SK-N-SH (cell line): ENCODE results near the gene NCBP3. TPM values are rescaled to one million over a fixed set of nuclear protein-coding genes. Genes with fewer than 3 reads are reported as not detected.

ENCODE experiments used
- CTCF ChIA-PET: fragments of 300-600, 350-600 bp; formaldehyde crosslinking; extraction: SDS; loops from one replicate; lab custom pipeline; 2021; lab: Yijun Ruan, JAX
- POLR2A ChIA-PET: fragments of 350-600 bp; sonication (Branson Sonifier 250); formaldehyde crosslinking; extraction: SDS; loops from one replicate; lab custom pipeline; 2020; ENCODE audit warnings: antibody characterized with exemption, inconsistent platforms; lab: Yijun Ruan, JAX
- DNase-seq: peaks from one replicate; pipeline ENCODE4 v3.0.0; 2012
- H2AFZ ChIP-seq: fragments of 200-600 bp; sonication (generic); 2 replicates; pipeline ENCODE4 v1.8.1; 2016; ENCODE audit warnings: antibody characterized with exemption, mild to moderate bottlenecking, low read depth
- H3F3A ChIP-seq: fragments of 200-600 bp; sonication (generic); replicated peaks from 2 replicates; pipeline ENCODE3; 2016; ENCODE audit warnings: antibody characterized with exemption, mild to moderate bottlenecking; ENCODE audit not compliant: insufficient read depth
- H3K27ac ChIP-seq, 2 experiments: fragments of 200-500 bp in 1 of 2; fragments of 200-600 bp in 1 of 2; sonication (Bioruptor generic) in 1 of 2; sonication (generic), shearing (Covaris generic) in 1 of 2; 2 replicates each; pipeline versions ENCODE4 v1.5.1 to v1.6.1; 2014 to 2016; ENCODE audit warnings: low read depth in 2 of 2, inconsistent platforms in 1 of 2, low read length in 1 of 2, mild to moderate bottlenecking in 1 of 2, mixed read lengths in 1 of 2
- H3K27me3 ChIP-seq: fragments of 200-600 bp; sonication (generic), shearing (Covaris generic); 2 replicates; pipeline ENCODE4 v1.6.1; 2016; ENCODE audit warnings: mixed run types; ENCODE audit not compliant: insufficient read depth
- H3K36me3 ChIP-seq, 2 experiments: fragments of 200-500 bp in 1 of 2; fragments of 200-600 bp in 1 of 2; sonication (Bioruptor generic) in 1 of 2; sonication (generic) in 1 of 2; replicated peaks in 1 of 2; 2 replicates each; pipeline versions ENCODE3 to v1.5.1; 2014 to 2016; ENCODE audit warnings: low read length in 1 of 2, mild to moderate bottlenecking in 1 of 2; ENCODE audit not compliant: insufficient read depth in 2 of 2, control insufficient read depth in 1 of 2
- H3K4me1 ChIP-seq, 2 experiments: fragments of 200-500 bp in 1 of 2; fragments of 200-600 bp in 1 of 2; sonication (Bioruptor generic) in 1 of 2; sonication (generic), shearing (Covaris generic) in 1 of 2; 2 replicates each; pipeline versions ENCODE4 v1.5.1 to v1.6.1; 2014 to 2016; ENCODE audit warnings: low read depth in 1 of 2, low read length in 1 of 2, mixed run types in 1 of 2; ENCODE audit not compliant: insufficient read depth in 2 of 2, control insufficient read depth in 1 of 2
- H3K4me2 ChIP-seq: fragments of 200-600 bp; sonication (generic), shearing (Covaris generic); 2 replicates; pipeline ENCODE4 v1.6.1; 2017; ENCODE audit warnings: mixed run types
- H3K4me3 ChIP-seq, 2 experiments: fragments of 200-500 bp in 1 of 2; fragments of 200-600 bp in 1 of 2; sonication (Bioruptor generic) in 1 of 2; sonication (generic), shearing (Covaris generic) in 1 of 2; 2 replicates each; pipeline versions ENCODE4 v1.5.1 to v1.8.1; 2014 to 2016; ENCODE audit warnings: low read depth in 2 of 2, inconsistent platforms in 1 of 2, low read length in 1 of 2, mild to moderate bottlenecking in 1 of 2, mixed read lengths in 1 of 2, moderate library complexity in 1 of 2
- H3K79me2 ChIP-seq: fragments of 200-600 bp; sonication (generic); 2 replicates; pipeline ENCODE4 v1.8.1; 2017; ENCODE audit warnings: mild to moderate bottlenecking; ENCODE audit not compliant: insufficient read depth
- H3K9ac ChIP-seq: fragments of 200-600 bp; sonication (generic); 2 replicates; pipeline ENCODE4 v1.6.1; 2017; ENCODE audit warnings: mixed run types
- H3K9me2 ChIP-seq: fragments of 200-600 bp; sonication (generic); 2 replicates; pipeline ENCODE4 v1.6.1; 2017; ENCODE audit warnings: mixed run types
- H3K9me3 ChIP-seq: fragments of 200-600 bp; sonication (generic); 2 replicates; pipeline ENCODE4 v1.6.1; 2017; ENCODE audit warnings: mixed run types, mild to moderate bottlenecking, moderate library complexity
- H4K20me1 ChIP-seq: fragments of 200-600 bp; sonication (generic); 2 replicates; pipeline ENCODE4 v1.6.1; 2017; ENCODE audit warnings: mild to moderate bottlenecking, mixed run types; ENCODE audit not compliant: insufficient read depth
- CHD2 ChIP-seq: fragments of 150-350 bp; IDR thresholded peaks from 2 replicates; pipeline ENCODE4 v1.6.1; 2018; ENCODE audit warnings: low read length; ENCODE audit not compliant: partially characterized antibody
- ELF1 ChIP-seq: IDR thresholded peaks from 2 replicates; pipeline ENCODE4 v1.4.0; 2012
- EZH2phosphoT487 ChIP-seq: fragments of 200-600 bp; sonication (generic); IDR thresholded peaks from 2 replicates; pipeline ENCODE4 v1.6.1; 2017; ENCODE audit warnings: low read depth, mixed run types, mild to moderate bottlenecking, antibody characterized with exemption, moderate library complexity, borderline replicate concordance
- FOXM1 ChIP-seq: IDR thresholded peaks from 2 replicates; pipeline ENCODE4 v1.4.0; 2012; ENCODE audit warnings: low read depth, mild to moderate bottlenecking
- JUND ChIP-seq: IDR thresholded peaks from 2 replicates; pipeline ENCODE4 v1.4.0; 2012
- MEF2A ChIP-seq: IDR thresholded peaks from 2 replicates; pipeline ENCODE4 v1.4.0; 2012; ENCODE audit warnings: low read depth, borderline replicate concordance
- MXI1 ChIP-seq: IDR thresholded peaks from 2 replicates; pipeline ENCODE4 v1.6.1; 2012; ENCODE audit warnings: mild to moderate bottlenecking, low read depth, low read length, improper control_type of control experiment
- NFIC ChIP-seq: IDR thresholded peaks from 2 replicates; pipeline ENCODE4 v1.4.0; 2012; ENCODE audit warnings: borderline replicate concordance
- PBX3 ChIP-seq: IDR thresholded peaks from 2 replicates; pipeline ENCODE4; 2012
- RFX5 ChIP-seq: IDR thresholded peaks from 2 replicates; pipeline ENCODE4 v1.6.1; 2012; ENCODE audit warnings: mild to moderate bottlenecking, improper control_type of control experiment, low read length
- SMC3 ChIP-seq: IDR thresholded peaks from 2 replicates; pipeline ENCODE4 v1.6.1; 2012; ENCODE audit warnings: low read depth, low read length, improper control_type of control experiment
- USF1 ChIP-seq: IDR thresholded peaks from 2 replicates; pipeline ENCODE4 v1.4.0; 2012; ENCODE audit warnings: low read depth, borderline replicate concordance
- USF2 ChIP-seq: fragments of 150-350 bp; IDR thresholded peaks from 2 replicates; pipeline ENCODE4 v1.6.1; 2017; ENCODE audit warnings: antibody characterized with exemption, low read length, low read depth, borderline replicate concordance
- YY1 ChIP-seq: IDR thresholded peaks from 2 replicates; pipeline ENCODE4 v1.4.0; 2012; ENCODE audit warnings: low read depth, mild to moderate bottlenecking
- ZBTB33 ChIP-seq: IDR thresholded peaks from 2 replicates; pipeline ENCODE4 v1.4.0; 2012; ENCODE audit warnings: low read depth, borderline replicate concordance
- WGBS: methylation state at CpG from one replicate; pipeline ENCODE4 v1.1.6; 2017; ENCODE audit warnings: low lambda C conversion rate; 5-methylcytosine and 5-hydroxymethylcytosine counted together
- polyA plus RNA-seq, 3 experiments: library from polyadenylated mRNA; depleted of rRNA; stranded (reverse); fragments of >200 nt; gene quantifications; 2 replicates each; pipeline ENCODE4 v1.2.3, GENCODE V29; 2012

NCBP3 gene
- polyA plus RNA-seq, 1 of the 3 experiments (the other 2 are of a cell fraction) = 6.5 TPM

- 91% methylated on average over 6 of the region's 6 CpGs for WGBS
- H4K20me1 ChIP-seq = no peaks in the 10 kb centered on the region
- no peak overlapping the region for H3K9ac ChIP-seq
- peaks cover 50 to 83% of the 10 kb centered on the region in 2 experiments for H3K36me3 ChIP-seq
- no peaks in the 10 kb centered on the region for H3K9me2 ChIP-seq
- H3K27ac ChIP-seq = no peak overlapping the region
- peaks cover 9% of the 10 kb centered on the region for H3F3A ChIP-seq
- no peak overlapping the region for H3K4me3 ChIP-seq
- H3K9me3 ChIP-seq = no peaks in the 10 kb centered on the region
- no peak for DNase-seq
- no peak overlapping the region for H3K4me2 ChIP-seq
- TF ChIP-seq ZBTB33 (no peak), JUND (no peak), EZH2phosphoT487 (no peak), YY1 (no peak), MEF2A (no peak), PBX3 (no peak), NFIC (no peak), RFX5 (no peak), CHD2 (no peak), USF2 (no peak)
- POLR2A ChIA-PET = no interaction called here
- H2AFZ ChIP-seq = no peak overlapping the region
- H3K79me2 ChIP-seq = no peaks in the 10 kb centered on the region
- H3K4me1 ChIP-seq = no peaks in the 10 kb centered on the region
- H3K27me3 ChIP-seq = no peaks in the 10 kb centered on the region
- CTCF ChIA-PET = interaction anchor here (1.2 to 1.9 kb wide), 2 partner anchors 78 to 79 kb away, joined by 5 to 6 read pairs; no protein-coding TSS in a partner anchor
These were observed 30.9 kb downstream of the NCBP3 start for GRCh38 chr17:3815122-3815521.

GRCh38 chr17:3814361-3814760 lies 31.7 kb downstream of the NCBP3 start:
- Histone ChIP-seq H3K36me3 (peaks cover 47 to 87% of the 10 kb centered on the region in 2 experiments), H3K27me3 (no peaks in the 10 kb centered on the region), H4K20me1 (no peaks in the 10 kb centered on the region), H3K79me2 (no peaks in the 10 kb centered on the region), H3K27ac (no peak overlapping the region), H2AFZ (no peak overlapping the region), H3K9ac (no peak overlapping the region), H3K4me3 (no peak overlapping the region), H3K4me2 (no peak overlapping the region), H3K4me1 (no peaks in the 10 kb centered on the region), H3F3A (peaks cover 9% of the 10 kb centered on the region), H3K9me2 (no peaks in the 10 kb centered on the region), H3K9me3 (no peaks in the 10 kb centered on the region)
- WGBS = 97% methylated on average over 13 of the region's 13 CpGs
- CTCF ChIA-PET = interaction anchor here (1.2 kb wide), 1 partner anchor 77 kb away, joined by 6 read pairs; no protein-coding TSS in a partner anchor
- DNase-seq = no peak
- POLR2A ChIA-PET = no interaction called here
- no peak for TF ChIP-seq JUND
- TF ChIP-seq SMC3 = no peak
- no peak for TF ChIP-seq USF1
- TF ChIP-seq MEF2A = no peak
- no peak for TF ChIP-seq PBX3
- no peak for TF ChIP-seq YY1
- no peak for TF ChIP-seq ELF1
- TF ChIP-seq EZH2phosphoT487 = no peak
- no peak for TF ChIP-seq FOXM1
- no peak for TF ChIP-seq CHD2
- TF ChIP-seq ZBTB33 = no peak
- TF ChIP-seq MXI1 = no peak
